ENCODE results near the gene F3. TPM values are rescaled to one million over a fixed set of nuclear protein-coding genes. Genes with fewer than 3 reads are reported as not detected.

Gene F3
- 338 and 346 TPM in 2 replicates for total RNA-seq

DNA sequence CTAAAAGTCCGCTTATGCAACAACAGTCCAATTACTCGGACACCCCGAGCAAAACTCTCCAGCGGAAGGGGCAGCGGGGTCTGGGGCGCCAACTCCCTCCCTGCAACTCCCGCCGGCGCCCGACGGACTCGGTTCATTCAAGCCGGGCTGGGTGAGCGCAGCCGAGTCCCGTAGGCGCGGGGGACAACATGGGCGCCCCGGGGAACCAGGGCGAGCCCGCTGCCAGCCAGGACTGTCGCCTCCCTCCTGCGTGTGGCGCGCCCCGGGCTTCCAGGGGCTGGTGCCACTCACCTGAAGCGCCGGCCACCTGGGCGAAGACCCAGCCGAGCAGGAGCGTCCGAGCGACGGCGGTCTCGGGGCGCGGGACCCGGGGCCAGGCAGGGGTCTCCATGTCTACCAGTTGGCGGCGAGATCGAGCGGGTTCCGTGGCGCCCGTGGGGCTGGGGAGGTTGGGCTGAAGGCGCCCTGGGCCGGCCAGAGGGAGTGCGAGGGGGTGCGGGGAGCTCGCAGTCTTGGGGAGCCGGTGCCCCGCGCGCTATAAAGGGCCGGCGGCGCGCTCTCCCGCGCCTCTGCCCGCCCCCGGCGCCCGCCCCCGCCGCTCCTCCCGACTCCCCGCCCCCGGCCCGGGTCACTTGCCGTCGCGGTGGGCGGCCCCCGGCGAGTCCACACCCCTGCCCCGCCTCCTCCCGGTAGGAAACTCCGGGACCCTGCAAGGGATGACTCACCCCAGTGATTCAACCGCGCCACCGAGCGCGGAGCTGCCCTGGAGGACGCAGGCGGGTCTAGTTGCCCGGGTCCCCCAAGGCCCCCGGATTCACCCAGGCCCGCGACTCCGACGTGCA is at the start of gene F3:
F3 (minus strand) TSS at position 514 of the 842 bp plus-strand sequence; CDS start at position 391, 123 bp downstream.

Other genes starting within 250 kb of the F3 start
- 18.8 and 36.9 TPM in 2 replicates for gene ABCD3, start 123.4 kb downstream of the F3 start, total RNA-seq